Loucy (cell line): Measurements from ENCODE around the gene OLAH.

Experiments used
- EZH2phosphoT487 ChIP-seq: fragments of 200-600 bp; IDR thresholded peaks from 2 replicates; pipeline ENCODE4 v1.6.1; 2018; ENCODE audit warnings: antibody characterized with exemption, mild to moderate bottlenecking, moderate library complexity, borderline replicate concordance
- TF ChIP-seq, protein P1 (sequence below): fragments of 200-600 bp; sonication (generic); conservative IDR thresholded peaks from 2 replicates; pipeline ENCODE4 v1.5.1; 2014; ENCODE audit warnings: mild to moderate bottlenecking, antibody characterized with exemption, low read length

DNA sequence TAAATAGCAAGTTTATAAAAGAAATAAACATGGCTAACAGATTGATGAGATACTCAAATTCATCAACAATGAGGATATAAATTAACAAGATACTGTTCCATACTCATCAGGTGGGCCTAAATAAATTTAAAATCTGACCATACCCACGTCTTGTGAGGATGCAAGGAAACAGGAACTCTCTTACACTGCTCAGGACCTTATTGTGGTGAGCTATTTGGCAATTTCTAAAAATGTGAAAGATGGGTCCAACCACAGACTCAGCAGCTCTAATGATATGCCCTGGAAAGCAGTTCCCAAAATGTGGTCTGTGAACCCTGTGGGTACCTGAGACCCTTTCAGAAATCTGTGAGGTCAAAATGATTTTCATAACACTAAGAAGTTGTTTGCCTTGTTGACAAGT is 74.9 kb downstream of the OLAH start:
- TF ChIP-seq, protein P1, sequence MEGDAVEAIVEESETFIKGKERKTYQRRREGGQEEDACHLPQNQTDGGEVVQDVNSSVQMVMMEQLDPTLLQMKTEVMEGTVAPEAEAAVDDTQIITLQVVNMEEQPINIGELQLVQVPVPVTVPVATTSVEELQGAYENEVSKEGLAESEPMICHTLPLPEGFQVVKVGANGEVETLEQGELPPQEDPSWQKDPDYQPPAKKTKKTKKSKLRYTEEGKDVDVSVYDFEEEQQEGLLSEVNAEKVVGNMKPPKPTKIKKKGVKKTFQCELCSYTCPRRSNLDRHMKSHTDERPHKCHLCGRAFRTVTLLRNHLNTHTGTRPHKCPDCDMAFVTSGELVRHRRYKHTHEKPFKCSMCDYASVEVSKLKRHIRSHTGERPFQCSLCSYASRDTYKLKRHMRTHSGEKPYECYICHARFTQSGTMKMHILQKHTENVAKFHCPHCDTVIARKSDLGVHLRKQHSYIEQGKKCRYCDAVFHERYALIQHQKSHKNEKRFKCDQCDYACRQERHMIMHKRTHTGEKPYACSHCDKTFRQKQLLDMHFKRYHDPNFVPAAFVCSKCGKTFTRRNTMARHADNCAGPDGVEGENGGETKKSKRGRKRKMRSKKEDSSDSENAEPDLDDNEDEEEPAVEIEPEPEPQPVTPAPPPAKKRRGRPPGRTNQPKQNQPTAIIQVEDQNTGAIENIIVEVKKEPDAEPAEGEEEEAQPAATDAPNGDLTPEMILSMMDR = no peak
- no peak for TF ChIP-seq EZH2phosphoT487
